Esophagus muscularis mucosa (tissue), 4 donors: ENCODE data around the gene SARM1. TPM values are rescaled to one million over a fixed set of nuclear protein-coding genes. Genes with fewer than 3 reads are reported as not detected.

ENCODE experiments used
- DNase-seq: peaks from one replicate; pipeline ENCODE4 v3.0.0-alpha.2; 2017; ENCODE audit errors: extremely low spot score
- H3K27ac ChIP-seq, 4 donors: fragments of 200-600 bp; sonication (generic); replicated peaks in 1 of 4; 1 replicate in 3 of 4; 2 replicates in 1 of 4; pipeline ENCODE4 v1.5.1; 2016 to 2019; ENCODE audit warnings: mild to moderate bottlenecking in 1 of 4
- H3K27me3 ChIP-seq, 4 donors: fragments of 200-600 bp; sonication (generic); one replicate each; pipeline versions ENCODE4 v1.5.1 to v1.6.0; 2016 to 2019
- H3K36me3 ChIP-seq, 4 donors: fragments of 200-600 bp; sonication (generic); one replicate each; pipeline ENCODE4 v1.5.1; 2016 to 2019
- H3K4me1 ChIP-seq, 4 donors: fragments of 200-600 bp; sonication (generic); one replicate each; pipeline ENCODE4 v1.5.1; 2016 to 2019
- H3K4me3 ChIP-seq, 4 donors: fragments of 200-600 bp; sonication (generic); 1 replicate in 2 of 4; 2 replicates in 2 of 4; pipeline ENCODE4 v1.5.1; 2016 to 2019; ENCODE audit warnings: mild to moderate bottlenecking in 4 of 4, moderate library complexity in 1 of 4
- H3K9me3 ChIP-seq, 4 donors: fragments of 200-600 bp; sonication (generic); 1 replicate in 3 of 4; 2 replicates in 1 of 4; pipeline ENCODE4 v1.5.1; 2016 to 2019
- CTCF ChIP-seq, 3 experiments: fragments of 200-600 bp in 2 of 3; fragments of 450-650 bp in 1 of 3; sonication (generic) in 2 of 3; IDR thresholded peaks; one replicate each; pipeline ENCODE4 v1.5.1; 2017 to 2019; ENCODE audit warnings: antibody characterized with exemption in 3 of 3, mild to moderate bottlenecking in 2 of 3, moderate library complexity in 1 of 3
- EP300 ChIP-seq: sonication (generic); formaldehyde crosslinking; IDR thresholded peaks from one replicate; pipeline ENCODE4 v1.6.1; 2017; ENCODE audit warnings: antibody characterized with exemption
- POLR2A ChIP-seq: fragments of 450-650 bp; IDR thresholded peaks from one replicate; pipeline ENCODE4 v1.6.1; 2017; ENCODE audit warnings: antibody characterized with exemption, moderate library complexity, mild to moderate bottlenecking, low read depth
- POLR2AphosphoS5 ChIP-seq, 2 donors: sonication (generic); formaldehyde crosslinking; IDR thresholded peaks; one replicate each; pipeline ENCODE4 v1.6.1; 2017; ENCODE audit warnings: antibody characterized with exemption in 2 of 2
- WGBS: methylation state at CpG from one replicate; pipeline ENCODE4 v1.1.5; 2018; 5-methylcytosine and 5-hydroxymethylcytosine counted together
- intact Hi-C: fragments of 100-400 bp; cut with DNase I; formaldehyde crosslinking; loops from one replicate; pipeline ENCODE4 v1.15.1; 2023
- total RNA-seq, 4 donors: library from RNA; depleted of rRNA; stranded (reverse); fragments of >200 nt; gene quantifications; one replicate each; pipeline versions ENCODE4 v1.1.0 to v1.2.1, GENCODE V29; 2016

The SARM1 gene
- total RNA-seq, 4 donors from 2014 or later, result 8.3 to 24.9 (median 13.8) TPM

DNA sequence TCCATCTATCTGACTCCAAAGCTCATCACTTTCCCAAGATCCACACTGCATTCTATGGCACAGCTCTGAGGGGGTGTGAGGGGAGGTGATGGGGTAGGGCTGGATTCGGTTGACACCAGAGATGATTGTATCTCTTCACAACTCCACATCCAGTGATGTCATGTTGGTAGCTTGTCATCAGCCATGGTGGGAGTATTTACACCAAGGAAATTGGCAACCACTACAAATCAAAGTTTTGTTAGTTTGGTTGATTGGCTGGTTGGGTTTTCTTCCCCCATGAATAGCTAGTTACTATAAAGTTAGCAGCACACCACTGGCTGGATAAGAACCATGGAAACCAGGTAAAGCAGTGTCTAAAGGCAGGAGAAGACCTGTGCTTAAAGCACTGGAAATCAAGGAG is 19.5 kb downstream of the SARM1 start:
- H3K4me3 ChIP-seq, result no peak overlapping the region
- peaks cover 31 to 100% (median 70%) of the 10 kb centered on the region in 4 donors for H3K36me3 ChIP-seq
- no peak for DNase-seq
- WGBS, result 100% methylated on average over 1 of the region's 1 CpG
- no peaks in the 10 kb centered on the region for H3K9me3 ChIP-seq
- H3K4me1 ChIP-seq, result no peaks in the 10 kb centered on the region
- no peaks in the 10 kb centered on the region for H3K27me3 ChIP-seq
- TF ChIP-seq POLR2A, result no peak
- TF ChIP-seq EP300, result no peak
- intact Hi-C loops, result no loop called here
- no peak overlapping the region for H3K27ac ChIP-seq

DNA sequence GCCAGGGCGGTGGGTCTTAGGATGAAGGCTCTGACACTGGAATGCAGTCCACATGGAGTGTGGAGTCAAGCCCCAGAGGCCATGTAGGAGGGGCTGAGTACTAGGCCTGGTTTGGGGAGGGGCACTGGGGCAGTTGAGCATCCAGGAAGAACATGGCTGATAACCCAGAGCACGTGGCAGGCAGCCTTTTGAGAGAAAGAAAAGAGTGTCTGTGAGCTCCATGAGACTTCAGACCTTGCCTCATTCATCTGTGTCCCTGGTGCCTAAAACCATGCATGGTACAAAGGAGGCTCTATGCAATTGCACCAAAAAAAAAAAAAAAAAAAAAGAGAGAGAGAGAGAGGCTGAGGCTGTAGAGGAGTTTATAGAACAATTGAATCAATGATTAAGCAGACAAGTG is 19.9 kb downstream of the SARM1 start:
- Histone ChIP-seq H3K27ac (no peak overlapping the region), H3K4me3 (no peak overlapping the region), H3K9me3 (no peaks in the 10 kb centered on the region), H3K36me3 (peaks cover 32 to 100% (median 74%) of the 10 kb centered on the region in 4 donors), H3K27me3 (no peaks in the 10 kb centered on the region), H3K4me1 (no peaks in the 10 kb centered on the region)
- DNase-seq, result no peak
- TF ChIP-seq CTCF (IDR thresholded peaks at IDR 0.05) (no peak), POLR2A (no peak), POLR2AphosphoS5 (IDR thresholded peaks at IDR 0.05) (no peak), EP300 (no peak)
- intact Hi-C loops, result no loop called here
- 44% methylated on average over 2 of the region's 2 CpGs for WGBS

DNA sequence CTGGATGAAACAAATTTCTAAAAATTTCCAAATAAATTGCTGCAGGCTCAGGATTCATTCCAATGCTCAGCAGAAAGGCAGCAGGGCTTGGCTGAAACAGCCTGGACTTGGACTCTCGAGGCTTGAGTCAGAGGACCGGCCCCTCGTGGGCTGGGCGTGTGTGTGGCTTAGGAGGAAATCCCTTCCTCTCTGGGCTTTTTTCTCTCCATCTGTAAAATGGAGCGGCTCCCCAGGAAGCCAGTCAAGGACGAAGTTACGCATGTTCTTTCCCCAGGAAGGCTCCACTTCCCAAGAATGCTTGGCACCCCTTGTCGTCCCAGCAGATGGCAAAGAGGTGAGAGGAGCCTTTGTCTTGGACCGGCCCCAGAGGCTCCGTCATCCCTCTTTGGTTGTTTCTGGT is 21.0 kb downstream of the SARM1 start:
- peaks cover 32 to 100% (median 80%) of the 10 kb centered on the region in 4 donors for H3K36me3 ChIP-seq
- no peaks in the 10 kb centered on the region for H3K27me3 ChIP-seq
- H3K27ac ChIP-seq, result no peak overlapping the region
- intact Hi-C loops, result no loop called here
- WGBS, result 78% methylated on average over 10 of the region's 10 CpGs
- no peak overlapping the region for H3K4me3 ChIP-seq
- H3K4me1 ChIP-seq, result no peaks in the 10 kb centered on the region
- TF ChIP-seq EP300 (no peak), POLR2AphosphoS5 (IDR thresholded peaks at IDR 0.05) (no peak), POLR2A (no peak), CTCF (IDR thresholded peaks at IDR 0.05) (no peak)
- no peak for DNase-seq
- H3K9me3 ChIP-seq, result no peaks in the 10 kb centered on the region

DNA sequence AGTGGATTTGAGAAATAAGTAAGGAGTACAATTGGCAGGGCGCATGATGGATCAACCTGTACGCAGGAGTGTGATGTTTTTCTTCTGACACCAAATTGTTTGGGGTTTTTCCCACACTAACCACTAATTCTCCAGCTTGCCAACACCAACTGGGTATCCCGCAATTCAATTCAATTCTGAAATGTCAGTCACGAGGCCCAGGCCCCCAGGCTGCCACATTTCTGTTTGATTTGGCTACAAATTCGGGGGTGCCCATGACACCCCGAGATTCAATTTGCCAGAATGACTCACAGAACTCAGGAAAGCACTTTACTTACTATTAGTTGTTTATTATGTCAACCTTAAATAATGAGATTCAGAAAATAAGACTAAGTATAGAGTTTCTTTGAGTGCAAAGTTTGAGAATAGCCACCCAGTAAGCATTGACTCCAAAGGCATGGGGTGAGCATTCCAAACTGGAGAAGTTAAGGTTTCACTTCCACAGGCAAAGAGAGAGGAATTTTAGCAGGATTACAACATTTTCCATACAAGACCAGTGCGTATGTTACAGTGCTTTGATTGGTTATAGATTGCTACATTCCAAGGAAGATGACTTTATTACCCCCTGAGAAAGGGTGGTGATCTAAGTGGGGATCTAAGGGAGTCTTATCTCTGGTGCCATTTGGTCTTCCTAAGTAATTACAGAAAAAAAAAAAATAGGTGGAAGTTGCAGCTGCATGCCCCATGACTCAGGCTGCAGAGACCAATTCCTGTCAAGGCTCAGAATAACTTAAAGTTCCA is 23.0 kb downstream of the SARM1 start:
- Histone ChIP-seq H3K9me3 (no peaks in the 10 kb centered on the region), H3K36me3 (peaks cover 15 to 100% (median 68%) of the 10 kb centered on the region in 4 donors), H3K4me3 (no peak overlapping the region), H3K27ac (no peak overlapping the region), H3K27me3 (no peaks in the 10 kb centered on the region), H3K4me1 (no peaks in the 10 kb centered on the region)
- no peak for TF ChIP-seq CTCF (IDR thresholded peaks at IDR 0.05)
- TF ChIP-seq EP300, result no peak
- no peak for TF ChIP-seq POLR2A
- no peak for TF ChIP-seq POLR2AphosphoS5 (IDR thresholded peaks at IDR 0.05)
- 78% methylated on average over 7 of the region's 7 CpGs for WGBS
- no peak for DNase-seq
- intact Hi-C loops, result no loop called here

- Histone ChIP-seq H3K4me1 (no peaks in the 10 kb centered on the region), H3K36me3 (peaks cover 15 to 100% (median 68%) of the 10 kb centered on the region in 4 donors), H3K27me3 (no peaks in the 10 kb centered on the region), H3K27ac (no peak overlapping the region), H3K4me3 (no peak overlapping the region), H3K9me3 (no peaks in the 10 kb centered on the region)
- intact Hi-C loops, result no loop called here
- no peak for TF ChIP-seq CTCF (IDR thresholded peaks at IDR 0.05)
- no peak for TF ChIP-seq POLR2AphosphoS5 (IDR thresholded peaks at IDR 0.05)
- TF ChIP-seq EP300, result no peak
- TF ChIP-seq POLR2A, result no peak
- no peak for DNase-seq
- 100% methylated on average over 1 of the region's 2 CpGs for WGBS
Measured at GRCh38 chr17:28395426-28395825, 23.9 kb downstream of the SARM1 start.
